Choroid plexus epithelial cell (primary cell): Measurements from ENCODE around the gene UXS1.

Experiments
- DNase-seq: peaks from one replicate; pipeline ENCODE4 v3.0.0-alpha.2; 2010; ENCODE audit warnings: low read depth
- H3K4me3 ChIP-seq: 2 replicates; pipeline ENCODE4 v1.5.1; 2011; ENCODE audit warnings: low read depth, mild to moderate bottlenecking, control low read depth, low read length, moderate library complexity
- TF ChIP-seq, protein P1 (sequence below): conservative IDR thresholded peaks from 2 replicates; pipeline ENCODE4 v1.5.1; 2011; ENCODE audit warnings: low read depth, mild to moderate bottlenecking, control low read depth, inconsistent platforms, low read length, moderate library complexity

The UXS1 gene

DNA sequence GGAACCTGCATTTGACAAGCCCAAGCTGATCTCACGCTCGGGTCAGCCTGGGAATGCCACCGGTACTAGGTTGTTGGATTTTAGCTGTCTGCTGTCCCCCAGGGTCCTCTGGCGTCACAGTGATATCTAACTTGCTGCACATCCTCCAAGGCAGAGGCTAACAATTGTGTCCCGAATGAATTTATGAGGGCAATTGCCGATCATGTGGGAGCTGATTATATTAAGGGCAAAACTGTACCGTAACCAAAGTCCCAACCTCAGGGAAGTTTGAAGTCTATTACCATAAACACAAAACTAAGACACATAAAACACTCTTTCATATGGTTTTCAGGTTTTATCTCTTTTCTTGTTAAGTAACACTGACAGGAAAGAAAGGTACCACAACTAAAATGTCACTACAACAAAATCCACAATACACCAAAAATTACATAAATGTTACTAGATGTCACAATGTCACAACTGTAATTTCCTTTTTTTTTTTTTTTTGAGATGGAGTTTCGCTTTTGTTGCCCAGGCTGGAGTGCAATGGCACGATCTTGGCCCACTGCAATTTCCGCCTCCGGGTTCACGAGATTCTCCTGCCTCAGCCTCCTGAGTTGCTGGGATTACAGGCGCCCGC, 6.7 kb downstream of the UXS1 start:
- TF ChIP-seq, protein P1, sequence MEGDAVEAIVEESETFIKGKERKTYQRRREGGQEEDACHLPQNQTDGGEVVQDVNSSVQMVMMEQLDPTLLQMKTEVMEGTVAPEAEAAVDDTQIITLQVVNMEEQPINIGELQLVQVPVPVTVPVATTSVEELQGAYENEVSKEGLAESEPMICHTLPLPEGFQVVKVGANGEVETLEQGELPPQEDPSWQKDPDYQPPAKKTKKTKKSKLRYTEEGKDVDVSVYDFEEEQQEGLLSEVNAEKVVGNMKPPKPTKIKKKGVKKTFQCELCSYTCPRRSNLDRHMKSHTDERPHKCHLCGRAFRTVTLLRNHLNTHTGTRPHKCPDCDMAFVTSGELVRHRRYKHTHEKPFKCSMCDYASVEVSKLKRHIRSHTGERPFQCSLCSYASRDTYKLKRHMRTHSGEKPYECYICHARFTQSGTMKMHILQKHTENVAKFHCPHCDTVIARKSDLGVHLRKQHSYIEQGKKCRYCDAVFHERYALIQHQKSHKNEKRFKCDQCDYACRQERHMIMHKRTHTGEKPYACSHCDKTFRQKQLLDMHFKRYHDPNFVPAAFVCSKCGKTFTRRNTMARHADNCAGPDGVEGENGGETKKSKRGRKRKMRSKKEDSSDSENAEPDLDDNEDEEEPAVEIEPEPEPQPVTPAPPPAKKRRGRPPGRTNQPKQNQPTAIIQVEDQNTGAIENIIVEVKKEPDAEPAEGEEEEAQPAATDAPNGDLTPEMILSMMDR, result no peak
- no peak for DNase-seq
- H3K4me3 ChIP-seq, result no peak overlapping the region

DNA sequence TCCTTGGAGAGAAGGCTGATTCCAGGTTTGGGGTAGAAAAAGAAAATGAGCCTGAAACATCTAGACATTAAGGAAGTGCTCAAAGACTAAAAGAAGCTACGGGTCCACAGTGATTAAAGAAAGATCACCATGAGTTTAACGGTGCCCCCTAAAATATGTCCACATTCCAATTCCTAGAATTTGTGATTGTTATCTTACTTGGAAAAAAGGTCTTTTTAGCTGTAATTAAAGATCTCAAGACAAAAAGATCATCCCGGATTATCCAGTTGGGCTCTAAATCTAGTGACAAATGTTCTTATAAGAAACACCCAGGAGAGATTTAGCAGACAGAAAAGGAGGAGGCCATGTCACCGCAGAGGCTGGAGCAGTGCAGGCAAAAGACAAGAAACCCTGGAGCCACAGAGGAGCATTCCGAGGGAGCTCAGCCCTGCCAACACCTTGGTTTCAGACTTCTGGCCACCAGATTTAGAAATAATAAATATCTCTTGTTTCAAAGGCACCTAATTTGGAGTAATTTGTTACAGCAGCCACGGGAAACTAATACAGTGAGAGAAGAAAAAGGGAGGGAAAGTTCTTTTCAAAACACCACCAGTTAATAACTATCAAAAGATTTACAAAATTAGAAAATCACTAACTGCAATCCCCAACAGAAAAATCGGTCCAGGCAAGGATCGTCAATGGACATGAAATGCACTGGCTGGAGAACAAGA, 8.5 kb downstream of the UXS1 start:
- H3K4me3 ChIP-seq, result no peak overlapping the region
- TF ChIP-seq, protein P1, result no peak
- no peak for DNase-seq

DNA sequence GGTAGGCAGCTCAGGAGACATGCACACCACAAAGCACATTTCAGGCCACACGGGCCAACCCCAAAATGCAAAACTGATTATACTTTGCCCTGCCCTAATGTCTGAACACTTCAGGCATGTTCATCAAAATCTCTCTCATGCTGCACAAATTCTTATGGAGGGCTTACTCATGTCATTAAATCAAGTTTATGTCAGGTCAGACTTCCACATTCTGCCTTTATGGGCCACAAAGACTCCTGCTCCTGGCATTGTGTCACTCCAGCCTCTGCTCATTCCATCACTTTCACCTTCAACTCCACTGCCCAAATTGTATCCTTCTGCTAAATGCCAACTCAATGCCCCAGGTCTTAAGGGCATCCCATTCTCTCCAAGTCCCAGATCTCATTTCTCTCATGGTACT, 9.2 kb downstream of the UXS1 start:
- H3K4me3 ChIP-seq, result no peak overlapping the region
- TF ChIP-seq, protein P1, result no peak
- no peak for DNase-seq

DNA sequence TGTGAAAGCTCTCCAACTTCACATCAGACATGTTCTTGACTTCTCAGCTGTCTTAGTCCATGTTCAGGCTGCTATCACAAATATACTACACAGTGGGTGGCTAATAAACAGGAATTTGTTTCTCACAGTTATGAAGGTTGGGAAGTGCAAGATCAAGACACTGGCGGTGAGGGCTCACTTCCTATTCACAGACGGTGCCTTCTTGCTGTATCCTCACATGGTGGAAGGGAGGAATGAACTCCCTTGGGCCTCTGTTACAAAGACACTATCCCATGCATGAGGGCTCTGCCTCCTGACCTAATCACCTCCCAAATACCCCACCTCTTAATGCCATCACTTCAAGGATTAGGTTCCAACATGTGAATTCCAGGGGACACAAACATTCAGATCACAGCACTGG, 9.7 kb downstream of the UXS1 start:
- no peak overlapping the region for H3K4me3 ChIP-seq
- peak; percentile 28 for DNase-seq
- TF ChIP-seq, protein P1, result no peak

DNA sequence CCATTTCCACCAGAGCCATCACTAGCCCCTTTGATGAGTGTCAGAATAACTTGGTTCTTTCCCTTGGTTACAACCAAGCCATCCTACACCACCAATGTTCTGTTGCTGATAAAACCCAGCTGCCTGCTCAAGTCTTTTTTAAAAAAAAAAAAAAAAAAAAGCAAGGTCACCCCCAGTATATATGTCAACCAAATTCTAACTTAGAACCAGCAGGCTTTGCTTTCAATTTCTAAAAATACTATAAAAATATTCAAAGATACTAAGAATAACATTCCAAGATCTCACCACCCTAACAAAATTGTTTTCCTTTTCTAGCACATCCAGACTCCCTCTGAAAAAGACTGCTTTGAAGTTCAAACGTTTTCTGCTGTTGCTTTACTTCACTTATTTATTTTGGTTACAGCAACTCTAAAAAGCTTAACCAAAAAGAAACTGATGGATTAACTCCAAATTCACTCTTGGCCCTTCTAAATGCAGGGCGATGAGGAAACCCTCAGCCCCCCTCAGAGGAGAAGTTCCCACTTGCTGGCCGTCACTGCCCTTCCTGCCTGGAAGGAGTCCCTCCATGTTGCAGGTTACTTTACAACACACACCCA, 10.9 kb downstream of the UXS1 start:
- H3K4me3 ChIP-seq, result no peak overlapping the region
- peak; percentile 65 for DNase-seq
- TF ChIP-seq, protein P1, result no peak

DNA sequence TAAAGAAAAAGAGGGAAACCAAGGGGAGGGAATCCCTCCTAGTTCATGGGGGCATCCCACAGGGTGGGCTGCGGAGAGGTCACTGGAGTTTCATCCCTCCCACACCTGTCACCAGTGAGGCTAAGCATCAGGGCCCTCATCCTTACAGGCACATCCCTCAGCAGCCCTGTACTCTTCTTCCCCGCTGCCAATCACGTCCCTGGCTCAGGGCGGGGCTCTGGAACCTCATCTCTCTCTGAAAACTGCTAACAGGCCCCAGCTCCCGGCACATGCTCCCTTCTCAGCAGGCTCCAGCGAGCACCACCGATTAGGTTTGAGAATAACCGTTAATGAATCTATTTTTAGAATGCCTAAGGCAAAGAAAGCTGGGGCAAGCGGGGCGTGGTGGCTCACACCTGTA, 13.0 kb downstream of the UXS1 start:
- TF ChIP-seq, protein P1, result no peak
- H3K4me3 ChIP-seq, result no peak overlapping the region
- DNase-seq, result no peak
